Measurements from ENCODE around the gene GNPTG. TPM values are rescaled to one million over a fixed set of nuclear protein-coding genes. Genes with fewer than 3 reads are reported as not detected.

Gene GNPTG
- total RNA-seq, 4 donors from 2014 or later = 38.8 to 78.4 (median 66.5) TPM

GRCh38 chr16:1389762-1390161 is 38.0 kb downstream of the GNPTG start:
- TF ChIP-seq, protein P1, sequence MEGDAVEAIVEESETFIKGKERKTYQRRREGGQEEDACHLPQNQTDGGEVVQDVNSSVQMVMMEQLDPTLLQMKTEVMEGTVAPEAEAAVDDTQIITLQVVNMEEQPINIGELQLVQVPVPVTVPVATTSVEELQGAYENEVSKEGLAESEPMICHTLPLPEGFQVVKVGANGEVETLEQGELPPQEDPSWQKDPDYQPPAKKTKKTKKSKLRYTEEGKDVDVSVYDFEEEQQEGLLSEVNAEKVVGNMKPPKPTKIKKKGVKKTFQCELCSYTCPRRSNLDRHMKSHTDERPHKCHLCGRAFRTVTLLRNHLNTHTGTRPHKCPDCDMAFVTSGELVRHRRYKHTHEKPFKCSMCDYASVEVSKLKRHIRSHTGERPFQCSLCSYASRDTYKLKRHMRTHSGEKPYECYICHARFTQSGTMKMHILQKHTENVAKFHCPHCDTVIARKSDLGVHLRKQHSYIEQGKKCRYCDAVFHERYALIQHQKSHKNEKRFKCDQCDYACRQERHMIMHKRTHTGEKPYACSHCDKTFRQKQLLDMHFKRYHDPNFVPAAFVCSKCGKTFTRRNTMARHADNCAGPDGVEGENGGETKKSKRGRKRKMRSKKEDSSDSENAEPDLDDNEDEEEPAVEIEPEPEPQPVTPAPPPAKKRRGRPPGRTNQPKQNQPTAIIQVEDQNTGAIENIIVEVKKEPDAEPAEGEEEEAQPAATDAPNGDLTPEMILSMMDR (IDR thresholded peaks at IDR 0.05; ENCODE audit: low read depth) = no peak

- TF ChIP-seq, protein P1 (IDR thresholded peaks at IDR 0.05; ENCODE audit: low read depth) = no peak
Measured at GRCh38 chr16:1390239-1390779, 38.6 kb downstream of the GNPTG start.

- TF ChIP-seq, protein P1 (IDR thresholded peaks at IDR 0.05; ENCODE audit: low read depth) = no peak
Measured at GRCh38 chr16:1392826-1393225, 41.1 kb downstream of the GNPTG start.

DNA sequence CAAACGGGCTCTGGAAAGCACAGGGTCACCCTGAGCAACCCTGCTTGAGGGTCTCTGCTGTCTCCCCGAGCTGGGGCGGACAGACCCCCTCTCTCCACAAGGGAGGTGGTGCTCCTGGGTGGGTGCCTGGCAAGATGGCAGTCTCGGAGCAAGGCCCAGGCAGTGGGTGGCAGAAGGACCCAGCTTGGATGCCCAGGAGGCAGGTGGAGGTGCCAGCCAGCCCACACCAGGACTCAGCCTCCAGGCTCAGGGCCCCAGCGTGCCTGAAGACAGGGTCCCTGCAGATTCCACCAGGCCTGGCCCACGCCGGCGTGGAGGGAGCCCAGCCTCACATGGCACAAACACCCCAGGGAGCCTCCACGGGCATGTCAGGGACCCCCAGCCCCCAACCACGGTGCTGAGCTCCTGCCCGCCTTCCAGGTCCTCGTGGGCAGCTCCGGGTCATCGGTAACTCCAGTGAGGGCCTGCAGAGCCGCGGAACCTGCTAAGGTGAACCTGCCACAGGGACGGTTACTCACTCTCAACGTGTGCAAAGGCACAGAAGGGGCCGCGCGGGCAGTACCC is 42.0 kb downstream of the GNPTG start:
- TF ChIP-seq, protein P1 (IDR thresholded peaks at IDR 0.05; ENCODE audit: low read depth) = no peak

GRCh38 chr16:1394367-1394951 is 42.7 kb downstream of the GNPTG start:
- TF ChIP-seq, protein P1 (IDR thresholded peaks at IDR 0.05; ENCODE audit: low read depth) = no peak

DNA sequence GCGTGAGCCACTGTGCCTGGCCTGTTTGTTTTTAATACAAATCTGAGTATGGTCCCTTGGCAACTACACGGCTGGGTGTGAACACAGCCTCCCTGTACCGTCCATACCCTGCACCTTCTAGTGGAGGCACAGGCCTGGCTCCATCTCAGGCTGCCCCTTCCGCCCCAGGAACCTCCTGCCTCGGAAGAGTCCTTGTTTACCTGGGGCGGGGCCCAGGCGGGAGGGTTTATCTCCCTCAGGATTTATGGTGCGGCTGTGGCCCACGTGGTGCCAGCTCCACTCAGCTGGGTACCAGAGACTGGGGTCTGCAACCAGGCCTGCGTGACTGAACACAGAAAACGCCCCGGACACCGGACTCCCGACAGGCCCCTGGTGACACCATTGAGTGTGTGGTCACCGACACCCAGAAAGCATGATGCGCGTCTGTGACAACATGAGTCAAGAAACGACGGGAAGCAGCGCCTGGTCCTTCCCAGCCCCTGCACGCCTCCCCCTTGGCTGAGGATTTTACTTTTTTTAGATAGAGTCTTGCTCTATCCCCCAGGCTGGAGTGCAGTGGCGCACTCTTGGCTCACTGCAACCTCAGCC is 43.8 kb downstream of the GNPTG start:
- TF ChIP-seq, protein P1 (IDR thresholded peaks at IDR 0.05; ENCODE audit: low read depth) = no peak

GRCh38 chr16:1397779-1398178 is 46.0 kb downstream of the GNPTG start:
- TF ChIP-seq, protein P1 (IDR thresholded peaks at IDR 0.05; ENCODE audit: low read depth) = no peak
